Heart left ventricle (tissue), 16 donors: Measurements from ENCODE around the gene SECTM1. TPM values are rescaled to one million over a fixed set of nuclear protein-coding genes. Genes with fewer than 3 reads are reported as not detected.
"Not testable (repeated sequence)": the region's sequence is repeated elsewhere in the genome, so short reads cannot be mapped to it uniquely, and the experiment has no call there.

Experiments used
- ATAC-seq, 4 donors: fragments of 200-7000 bp; cut with Tn5 transposase; one replicate each; pipeline ENCODE4 v1.9.1; 2020 to 2022; ENCODE audit warnings: moderate library complexity in 4 of 4, mild to moderate bottlenecking in 3 of 4, moderate number of reproducible peaks in 1 of 4
- DNase-seq, 5 donors: peaks; one replicate each; pipeline ENCODE4 v3.0.0-alpha.2; 2020
- H3K27ac ChIP-seq, 12 donors: fragments of 200-600 bp; sonication (generic) in 4 of 12; one replicate each; pipeline versions ENCODE4 v1.5.0 to v1.8.0; 2016 to 2022; ENCODE audit warnings: mild to moderate bottlenecking in 2 of 12
- H3K27me3 ChIP-seq, 9 donors: fragments of 200-600 bp; sonication (generic) in 2 of 9; one replicate each; pipeline versions ENCODE4 v1.5.1 to v1.8.0; 2016 to 2022; ENCODE audit warnings: mild to moderate bottlenecking in 3 of 9
- H3K36me3 ChIP-seq, 9 donors: fragments of 200-600 bp; sonication (generic) in 2 of 9; one replicate each; pipeline versions ENCODE4 v1.5.0 to v1.8.0; 2018 to 2022; ENCODE audit warnings: mild to moderate bottlenecking in 2 of 9
- H3K4me1 ChIP-seq, 12 donors: fragments of 200-600 bp; sonication (generic) in 4 of 12; one replicate each; pipeline versions ENCODE4 v1.5.0 to v1.8.0; 2016 to 2022; ENCODE audit warnings: mild to moderate bottlenecking in 3 of 12
- H3K4me3 ChIP-seq, 12 donors: fragments of 200-600 bp; sonication (generic) in 4 of 12; one replicate each; pipeline versions ENCODE4 v1.5.0 to v1.8.0; 2017 to 2022; ENCODE audit warnings: mild to moderate bottlenecking in 9 of 12, moderate library complexity in 4 of 12
- H3K9me3 ChIP-seq, 12 donors: fragments of 200-600 bp; sonication (generic) in 4 of 12; one replicate each; pipeline versions ENCODE4 v1.5.0 to v1.8.0; 2016 to 2022; ENCODE audit warnings: mild to moderate bottlenecking in 1 of 12
- POLR2A ChIP-seq, 2 donors: fragments of 450-650 bp; IDR thresholded peaks; one replicate each; pipeline ENCODE4 v1.6.1; 2017; ENCODE audit warnings: antibody characterized with exemption in 2 of 2, mild to moderate bottlenecking in 2 of 2, moderate library complexity in 2 of 2
- WGBS, 4 donors: extraction: QIAGEN DNeasy Blood & Tissue Kit in 2 of 4; methylation state at CpG; one replicate each; pipeline versions ENCODE4 v1.1.5 to v1.1.7; 2013 to 2018; 5-methylcytosine and 5-hydroxymethylcytosine counted together
- intact Hi-C, 10 donors: fragments of 100-400 bp; cut with DNase I; formaldehyde crosslinking; loops; one replicate each; pipeline versions ENCODE4 v1.11.1 to v1.14.2; 2022
- polyA plus RNA-seq, 2 donors: library from polyadenylated mRNA; stranded (reverse); fragments of 200-250 nt; gene quantifications; one replicate each; pipeline ENCODE4 v1.2.3, GENCODE V29; 2013
- total RNA-seq, 9 donors: library from RNA; depleted of rRNA in 2 of 9; stranded (reverse); fragments of >200 nt in 2 of 9; fragmentation: NEBNext Ultra II Directional in 3 of 9; extraction: Animal tissue kit (Norgen Biotek cat#: 25700) in 3 of 9; gene quantifications; one replicate each; pipeline versions ENCODE4 v1.1.0 to v1.2.4, GENCODE V29; 2016 to 2023
- TF ChIP-seq, protein P1 (sequence below), 12 donors: fragments of 200-600 bp; sonication (generic) in 4 of 12; IDR thresholded peaks; one replicate each; pipeline versions ENCODE4 v1.5.0 to v1.8.0; 2018 to 2022; ENCODE audit warnings: antibody characterized with exemption in 12 of 12, mild to moderate bottlenecking in 5 of 12
- donor health status: ischemic (EF 13 %, LVEDD 7.1; RV severe dilation, severe dysfunction).
- donor health status: healthy with polysubstance abuse.
- donor health status: DM: no; HTN: yes; CAD: no.
- donor health status: DM: no; HTN: no; CAD: no.
- donor health status: ischemic (EF 25% LVEDD 6.9; RV normal size, moderate dysfunction).
- donor health status: ischemic (EF 25% LVEDD 5.7; RV mildly dilated, moderate dysfunction).
- donor health status: healthy.
- donor health status: DM: yes; HTN: yes; CAD: no.
- donor health status: ischemic (EF 35%, LVEDD 5.7; RV mildly dilated, moderate dysfunction).
- donor health status: nonischemic (EF 11% LVEDD 7.7; RV severe dilation, severe dysfunction).
- donor health status: DM: yes; HTN: yes; CAD: no.
- donor health status: PGD.
- donor health status: ischemic (EF 29% LVEDD 5.4; RV normal size, mild dysfunction).
- donor health status: nonischemic (EF 23%, LVEDD 6.1; RV moderate dilation, normal function).

The SECTM1 gene
- total and polyA plus RNA-seq, 11 donors = 2.3 to 41.6 (median 3.4) TPM

DNA sequence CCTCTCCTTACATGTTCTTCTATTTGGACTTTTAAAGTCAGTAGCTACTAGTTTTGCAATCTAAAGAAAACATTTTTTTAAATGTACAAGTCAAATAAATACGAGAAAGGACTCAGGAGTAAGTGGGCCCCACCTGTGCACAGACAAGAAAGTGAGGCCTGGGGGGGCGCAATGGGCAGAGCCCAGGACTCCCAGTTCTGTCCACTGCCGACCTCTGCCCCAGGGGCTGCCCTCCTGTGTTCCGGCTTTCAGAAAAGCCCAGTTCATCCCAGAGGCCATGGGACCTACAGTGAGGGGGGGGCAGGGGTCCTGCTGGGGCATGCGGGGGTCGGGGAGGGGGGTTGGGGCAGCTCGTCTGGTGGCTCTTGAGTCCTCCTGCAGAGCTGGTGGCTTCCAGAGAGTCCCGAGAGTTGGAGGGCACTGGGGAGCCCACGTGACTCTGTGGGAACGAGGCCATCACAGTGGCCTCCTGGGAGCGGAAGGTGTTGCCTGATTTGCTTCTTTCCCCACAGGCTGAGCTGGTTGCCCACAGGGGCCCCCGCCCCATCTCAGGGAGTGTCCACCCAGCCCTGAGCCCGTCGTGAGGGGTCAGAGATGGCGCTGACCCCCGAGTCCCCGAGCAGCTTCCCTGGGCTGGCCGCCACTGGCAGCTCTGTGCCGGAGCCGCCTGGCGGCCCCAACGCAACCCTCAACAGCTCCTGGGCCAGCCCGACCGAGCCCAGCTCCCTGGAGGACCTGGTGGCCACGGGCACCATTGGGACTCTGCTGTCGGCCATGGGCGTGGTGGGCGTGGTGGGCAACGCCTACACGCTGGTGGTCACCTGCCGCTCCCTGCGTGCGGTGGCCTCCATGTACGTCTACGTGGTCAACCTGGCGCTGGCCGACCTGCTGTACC lies 40.4 kb upstream of the SECTM1 start:
- intact Hi-C loops = loop anchor here in 1 of 10 donors (5.0 kb wide), 1 partner anchor 38 kb away; no protein-coding TSS in a partner anchor
- peaks cover 29 to 92% (median 54%) of the 10 kb centered on the region in 9 donors for H3K27me3 ChIP-seq
- DNase-seq (peak in 1 of 5 donors; percentile 30), ATAC-seq (peak in 3 of 4 donors; percentile 10 to 44 (median 24))
- no peaks in the 10 kb centered on the region for H3K36me3 ChIP-seq
- no peak overlapping the region for H3K4me3 ChIP-seq
- TF ChIP-seq, protein P1, sequence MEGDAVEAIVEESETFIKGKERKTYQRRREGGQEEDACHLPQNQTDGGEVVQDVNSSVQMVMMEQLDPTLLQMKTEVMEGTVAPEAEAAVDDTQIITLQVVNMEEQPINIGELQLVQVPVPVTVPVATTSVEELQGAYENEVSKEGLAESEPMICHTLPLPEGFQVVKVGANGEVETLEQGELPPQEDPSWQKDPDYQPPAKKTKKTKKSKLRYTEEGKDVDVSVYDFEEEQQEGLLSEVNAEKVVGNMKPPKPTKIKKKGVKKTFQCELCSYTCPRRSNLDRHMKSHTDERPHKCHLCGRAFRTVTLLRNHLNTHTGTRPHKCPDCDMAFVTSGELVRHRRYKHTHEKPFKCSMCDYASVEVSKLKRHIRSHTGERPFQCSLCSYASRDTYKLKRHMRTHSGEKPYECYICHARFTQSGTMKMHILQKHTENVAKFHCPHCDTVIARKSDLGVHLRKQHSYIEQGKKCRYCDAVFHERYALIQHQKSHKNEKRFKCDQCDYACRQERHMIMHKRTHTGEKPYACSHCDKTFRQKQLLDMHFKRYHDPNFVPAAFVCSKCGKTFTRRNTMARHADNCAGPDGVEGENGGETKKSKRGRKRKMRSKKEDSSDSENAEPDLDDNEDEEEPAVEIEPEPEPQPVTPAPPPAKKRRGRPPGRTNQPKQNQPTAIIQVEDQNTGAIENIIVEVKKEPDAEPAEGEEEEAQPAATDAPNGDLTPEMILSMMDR (IDR thresholded peaks at IDR 0.05) = no peak
- TF ChIP-seq POLR2A (IDR thresholded peaks at IDR 0.05) = no peak
- no peaks in the 10 kb centered on the region for H3K9me3 ChIP-seq
- H3K4me1 ChIP-seq = peaks cover 0 to 29% (median 19%) of the 10 kb centered on the region in 12 donors
- WGBS, 4 donors = 84 to 92% (median 88%) methylated on average over 20 to 37 of the region's 37 CpGs
- no peak overlapping the region for H3K27ac ChIP-seq

DNA sequence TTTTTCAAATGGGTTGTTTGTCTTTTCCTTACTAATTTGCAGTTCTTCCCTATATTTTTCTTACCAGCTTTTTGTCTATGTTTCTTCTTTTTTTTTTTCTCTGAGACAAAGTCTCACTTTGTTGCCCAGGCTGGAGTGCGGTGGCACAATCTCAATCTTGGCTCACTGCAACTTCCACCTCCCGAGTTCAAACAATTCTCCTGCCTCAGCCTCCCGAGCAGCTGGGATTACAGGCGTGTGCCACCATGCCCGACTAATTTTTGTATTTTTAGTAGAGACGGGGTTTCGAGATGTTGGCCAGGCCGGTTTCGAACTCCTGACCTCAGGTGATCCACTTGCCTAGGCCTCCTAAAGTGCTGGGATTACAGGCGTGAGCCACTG lies 39.5 kb upstream of the SECTM1 start:
- DNase-seq, ATAC-seq, H3K4me3 ChIP-seq, H3K9me3 ChIP-seq, H3K36me3 ChIP-seq, H3K27ac ChIP-seq: not testable (repeated sequence)
- Histone ChIP-seq H3K4me1 (peaks cover 0 to 29% (median 19%) of the 10 kb centered on the region in 12 donors), H3K27me3 (peaks cover 24 to 93% (median 49%) of the 10 kb centered on the region in 9 donors)
- intact Hi-C loops = loop anchor here in 1 of 10 donors (5.0 kb wide), 1 partner anchor 39 kb away; no protein-coding TSS in a partner anchor
- 82 to 93% (median 90%) methylated on average over 10 of the region's 10 CpGs for WGBS, 4 donors

DNA sequence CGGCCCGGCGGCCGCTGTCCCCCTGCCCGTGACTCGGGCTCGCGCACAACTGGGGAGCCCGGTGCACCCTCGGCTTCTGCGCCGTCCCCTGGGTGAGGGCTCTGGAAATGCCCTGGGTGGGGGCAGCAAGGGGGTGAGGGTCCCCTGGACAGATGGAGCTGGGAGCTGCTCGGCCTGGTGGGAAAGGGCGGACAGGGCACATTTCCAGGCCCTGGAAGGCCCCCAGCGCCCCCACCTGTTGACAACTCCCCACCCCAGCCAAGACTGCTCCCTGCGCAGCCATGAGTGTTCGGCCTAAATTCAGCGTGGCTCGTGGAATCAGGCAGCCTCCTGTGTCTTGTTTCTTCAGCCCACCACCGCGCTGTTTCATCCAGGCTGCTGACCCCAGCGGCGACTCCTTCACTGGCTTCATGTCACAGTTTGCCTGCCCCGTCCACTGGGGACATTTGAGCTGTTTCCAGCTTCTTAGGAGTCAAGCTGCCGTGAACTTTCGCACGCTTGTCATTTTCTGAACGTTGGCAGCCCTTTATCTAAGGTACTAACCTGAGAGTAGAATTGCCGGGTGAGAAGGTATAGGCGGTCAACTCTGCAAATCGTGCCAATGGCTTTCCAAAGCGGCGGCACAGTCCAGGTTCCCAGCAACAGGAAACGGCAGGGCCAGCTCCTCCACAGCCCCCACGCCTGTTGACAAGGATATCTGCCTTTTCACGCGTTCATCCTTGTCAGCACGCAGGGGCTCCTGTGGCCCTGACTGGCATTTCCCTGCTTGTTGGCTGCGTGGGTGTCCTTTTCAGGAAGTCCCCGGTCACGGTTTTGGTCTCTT lies 38.9 kb upstream of the SECTM1 start:
- ATAC-seq (peak in 3 of 4 donors; percentile 31 to 52 (median 34)), DNase-seq (peak in 2 of 5 donors; percentile 12 to 52)
- peaks cover 24 to 92% (median 49%) of the 10 kb centered on the region in 9 donors for H3K27me3 ChIP-seq
- no peaks in the 10 kb centered on the region for H3K9me3 ChIP-seq
- TF ChIP-seq, protein P1 (IDR thresholded peaks at IDR 0.05) = no peak
- TF ChIP-seq POLR2A (IDR thresholded peaks at IDR 0.05) = no peak
- peak overlapping the region in 10 of 12 donors; percentile 22 to 53 (median 42) for H3K4me3 ChIP-seq
- no peaks in the 10 kb centered on the region for H3K36me3 ChIP-seq
- intact Hi-C loops = loop anchor here in 1 of 10 donors (5.0 kb wide), 1 partner anchor 40 kb away; no protein-coding TSS in a partner anchor
- peak overlapping the region in 1 of 12 donors; percentile 21 for H3K27ac ChIP-seq
- peaks cover 0 to 29% (median 19%) of the 10 kb centered on the region in 12 donors for H3K4me1 ChIP-seq
- 18 to 26% (median 19%) methylated on average over 27 to 41 of the region's 41 CpGs for WGBS, 4 donors
